Measurements from ENCODE around the gene ATE1.
"Not testable (repeated sequence)": the region's sequence is repeated elsewhere in the genome, so short reads cannot be mapped to it uniquely, and the experiment has no call there.

Gene ATE1

DNA sequence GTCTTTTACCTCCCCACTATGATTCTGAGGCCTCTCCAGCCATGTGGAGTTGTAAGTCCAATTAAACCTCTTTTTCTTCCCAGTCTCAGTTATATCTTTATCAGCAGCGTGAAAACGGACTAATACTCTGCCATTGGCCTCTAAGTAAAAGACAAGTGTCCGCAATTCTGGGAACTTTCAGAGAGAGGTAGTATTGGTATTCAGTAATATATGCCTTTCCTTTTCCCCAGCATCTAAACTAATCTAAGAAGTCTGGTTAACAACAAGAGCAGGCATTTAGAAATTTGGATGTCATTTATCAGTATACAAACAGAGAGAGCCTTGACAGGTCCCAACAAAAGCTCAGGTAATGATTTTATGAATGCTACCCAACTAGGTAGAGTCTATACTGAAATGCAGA is 95.2 kb downstream of the ATE1 start:
- H3K4me3 ChIP-seq (replicated peaks; ENCODE audit: low read depth, low read length): no peak overlapping the region
- TF ChIP-seq, protein P1, sequence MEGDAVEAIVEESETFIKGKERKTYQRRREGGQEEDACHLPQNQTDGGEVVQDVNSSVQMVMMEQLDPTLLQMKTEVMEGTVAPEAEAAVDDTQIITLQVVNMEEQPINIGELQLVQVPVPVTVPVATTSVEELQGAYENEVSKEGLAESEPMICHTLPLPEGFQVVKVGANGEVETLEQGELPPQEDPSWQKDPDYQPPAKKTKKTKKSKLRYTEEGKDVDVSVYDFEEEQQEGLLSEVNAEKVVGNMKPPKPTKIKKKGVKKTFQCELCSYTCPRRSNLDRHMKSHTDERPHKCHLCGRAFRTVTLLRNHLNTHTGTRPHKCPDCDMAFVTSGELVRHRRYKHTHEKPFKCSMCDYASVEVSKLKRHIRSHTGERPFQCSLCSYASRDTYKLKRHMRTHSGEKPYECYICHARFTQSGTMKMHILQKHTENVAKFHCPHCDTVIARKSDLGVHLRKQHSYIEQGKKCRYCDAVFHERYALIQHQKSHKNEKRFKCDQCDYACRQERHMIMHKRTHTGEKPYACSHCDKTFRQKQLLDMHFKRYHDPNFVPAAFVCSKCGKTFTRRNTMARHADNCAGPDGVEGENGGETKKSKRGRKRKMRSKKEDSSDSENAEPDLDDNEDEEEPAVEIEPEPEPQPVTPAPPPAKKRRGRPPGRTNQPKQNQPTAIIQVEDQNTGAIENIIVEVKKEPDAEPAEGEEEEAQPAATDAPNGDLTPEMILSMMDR (IDR thresholded peaks at IDR 0.05; ENCODE audit: low read length, missing control alignments): no peak
- no peak for DNase-seq (ENCODE audit: low read depth)

DNA sequence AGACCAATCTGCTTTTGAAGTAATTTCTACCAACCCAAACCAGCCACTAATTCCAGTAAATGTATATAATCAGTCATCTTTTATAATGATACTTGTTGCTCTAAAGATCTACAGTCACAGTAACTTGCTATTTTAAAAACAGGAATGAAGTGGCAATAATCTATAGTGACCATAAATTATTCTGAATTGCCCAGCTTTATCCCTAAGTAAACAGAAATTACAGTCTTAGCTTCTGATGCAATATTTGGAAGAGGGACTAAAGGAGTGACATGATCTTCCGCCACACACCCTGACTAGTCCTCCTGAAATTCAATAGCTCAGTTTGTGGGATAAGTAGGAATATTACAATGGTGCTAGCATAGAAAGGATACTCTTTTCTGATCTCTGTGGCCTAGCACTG is 96.1 kb downstream of the ATE1 start:
- DNase-seq (ENCODE audit: low read depth): no peak
- TF ChIP-seq, protein P1 (IDR thresholded peaks at IDR 0.05; ENCODE audit: low read length, missing control alignments): no peak
- no peak overlapping the region for H3K4me3 ChIP-seq (replicated peaks; ENCODE audit: low read depth, low read length)

DNA sequence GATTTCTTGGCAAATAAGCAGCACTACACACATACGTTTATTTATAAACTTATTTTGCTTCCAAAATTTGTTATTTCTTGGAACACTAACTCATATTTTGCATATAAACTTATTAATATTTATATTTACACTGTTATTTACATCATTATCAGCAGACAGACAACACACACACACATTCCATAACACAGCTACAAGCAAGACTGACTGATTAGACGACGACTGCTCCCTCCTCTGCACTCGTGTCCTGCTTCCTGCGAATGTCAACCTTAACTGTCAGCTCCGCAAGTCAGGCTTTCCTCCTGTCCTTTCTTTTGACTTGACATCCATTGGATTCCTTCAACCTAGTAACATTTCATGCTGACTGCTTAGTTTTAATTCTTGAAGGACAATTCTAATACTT is 96.6 kb downstream of the ATE1 start:
- no peak for DNase-seq (ENCODE audit: low read depth)
- TF ChIP-seq, protein P1 (IDR thresholded peaks at IDR 0.05; ENCODE audit: low read length, missing control alignments): no peak
- no peak overlapping the region for H3K4me3 ChIP-seq (replicated peaks; ENCODE audit: low read depth, low read length)

DNA sequence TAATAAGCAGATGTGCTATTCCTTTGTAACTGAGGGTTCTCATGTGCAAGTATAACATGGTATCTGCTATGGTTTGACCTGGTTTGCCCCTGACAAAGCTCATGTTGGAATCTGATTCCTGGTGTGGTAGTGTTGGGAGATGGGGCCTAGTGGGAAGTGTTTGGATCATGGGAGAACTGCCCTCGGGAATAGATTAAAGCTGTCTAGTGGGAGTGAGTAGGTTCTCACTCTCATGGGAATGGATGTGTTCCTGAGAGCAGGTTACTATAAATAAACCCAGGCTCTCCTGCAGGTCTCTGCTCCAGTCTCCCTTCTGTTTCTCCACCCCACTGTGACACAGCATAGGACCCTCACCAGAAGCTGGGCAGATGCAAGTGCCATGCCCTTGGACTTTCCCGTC is 97.7 kb downstream of the ATE1 start:
- H3K4me3 ChIP-seq (replicated peaks; ENCODE audit: low read depth, low read length): no peak overlapping the region
- no peak for DNase-seq (ENCODE audit: low read depth)
- TF ChIP-seq, protein P1 (IDR thresholded peaks at IDR 0.05; ENCODE audit: low read length, missing control alignments): no peak

DNA sequence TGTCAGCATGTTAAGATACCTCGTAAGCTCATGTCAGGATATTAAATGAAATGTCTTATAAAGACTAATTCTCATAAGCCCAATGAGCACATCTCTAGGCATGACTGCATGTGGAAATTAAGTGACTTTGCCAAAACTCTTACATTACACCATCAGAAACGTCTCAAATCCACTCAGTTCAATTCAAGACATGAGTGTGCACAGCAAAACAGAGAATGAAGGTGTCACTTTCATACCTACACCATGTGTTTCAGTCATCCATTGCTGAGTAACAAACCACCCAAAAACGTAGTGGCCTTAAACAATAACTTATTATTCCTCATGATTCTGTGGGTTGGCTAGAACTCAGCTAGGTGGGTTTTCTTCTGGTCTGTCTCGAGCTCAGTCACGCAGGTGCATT is 99.8 kb downstream of the ATE1 start:
- no peak overlapping the region for H3K4me3 ChIP-seq (replicated peaks; ENCODE audit: low read depth, low read length)
- DNase-seq (ENCODE audit: low read depth): no peak
- TF ChIP-seq, protein P1 (IDR thresholded peaks at IDR 0.05; ENCODE audit: low read length, missing control alignments): no peak

DNA sequence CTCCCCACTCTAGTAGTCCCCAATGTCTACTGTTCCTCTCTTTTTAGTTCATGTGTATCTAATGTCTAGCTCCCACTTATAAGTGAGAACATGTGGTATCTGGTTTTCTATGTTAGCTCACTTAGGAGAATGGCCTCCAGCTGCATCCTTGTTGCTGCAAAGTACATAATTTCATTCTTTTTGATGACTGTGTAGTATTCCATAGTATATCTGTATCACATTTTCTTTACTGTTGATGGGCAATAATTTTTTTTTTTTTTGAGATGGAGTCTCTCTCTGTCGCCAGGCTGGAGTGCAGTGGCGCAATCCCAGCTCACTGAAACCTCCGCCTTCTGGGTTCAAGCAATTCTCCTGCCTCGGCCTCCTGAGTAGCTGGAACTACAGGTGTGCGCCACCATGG is 101.1 kb downstream of the ATE1 start:
- H3K4me3 ChIP-seq (replicated peaks; ENCODE audit: low read depth, low read length); DNase-seq (ENCODE audit: low read depth): not testable (repeated sequence)

DNA sequence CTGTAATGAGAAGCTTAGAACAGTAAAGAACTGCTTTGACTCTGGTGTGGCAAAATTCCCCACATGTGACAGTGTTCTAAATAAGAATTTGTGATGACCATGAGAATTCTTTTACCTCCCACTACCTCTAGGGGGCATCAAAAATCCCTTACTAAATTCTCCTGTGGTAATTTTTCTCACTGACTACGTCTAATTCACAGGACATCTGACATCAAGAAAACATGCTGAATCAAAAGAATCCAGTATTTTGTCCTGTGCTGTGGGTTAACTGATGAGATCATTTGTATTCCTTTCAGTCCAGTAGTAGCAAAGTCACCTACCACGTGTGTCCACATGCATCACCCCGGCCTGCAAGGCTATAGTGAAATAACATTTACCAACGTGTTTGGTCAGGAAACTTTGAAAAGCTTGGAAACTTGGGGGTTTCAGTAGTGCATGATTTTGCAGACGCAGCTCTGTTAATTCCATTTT is 103.8 kb downstream of the ATE1 start:
- DNase-seq (ENCODE audit: low read depth): peak; percentile 61
- H3K4me3 ChIP-seq (replicated peaks; ENCODE audit: low read depth, low read length): no peak overlapping the region
- TF ChIP-seq, protein P1 (IDR thresholded peaks at IDR 0.05; ENCODE audit: low read length, missing control alignments): peak; percentile 75

Data from fibroblast of pulmonary artery (primary cell).